ENCODE data around the gene CHCHD5. TPM values are rescaled to one million over a fixed set of nuclear protein-coding genes. Genes with fewer than 3 reads are reported as not detected.
"Not testable (repeated sequence)": the region's sequence is repeated elsewhere in the genome, so short reads cannot be mapped to it uniquely, and the experiment has no call there.

CHCHD5 gene
- total RNA-seq, 1 experiment from 2014 or later, result 25.4 TPM

GRCh38 chr2:112612283-112612682 is 27.9 kb downstream of the CHCHD5 start:
- H4K20me1 ChIP-seq (ENCODE audit: low read length); H3K9me2 ChIP-seq (replicated peaks; ENCODE audit: low read length); H3K9me3 ChIP-seq (ENCODE audit: low read length); BruUV-seq (replicated peaks); POLR2A ChIA-PET (ENCODE audit: unreplicated experiment); H3K27me3 ChIP-seq (ENCODE audit: low read length); DNase-seq; H3K79me2 ChIP-seq (ENCODE audit: low read length); H3K4me2 ChIP-seq (ENCODE audit: low read length); H3K9ac ChIP-seq (ENCODE audit: low read length); H3K27ac ChIP-seq (ENCODE audit: low read length); H3K4me3 ChIP-seq (ENCODE audit: low read length); intact Hi-C loops (cut with micrococcal nuclease); H3F3A ChIP-seq (ENCODE audit: low read length, unreplicated experiment); H2AFZ ChIP-seq (ENCODE audit: low read length); H3K36me3 ChIP-seq (ENCODE audit: low read depth, low read length); CTCF ChIA-PET; ATAC-seq; H3K4me1 ChIP-seq (ENCODE audit: insufficient read depth, low read length): not testable (repeated sequence)

GRCh38 chr2:112614201-112614840 is 29.9 kb downstream of the CHCHD5 start:
- CTCF ChIA-PET, result no interaction called here

DNA sequence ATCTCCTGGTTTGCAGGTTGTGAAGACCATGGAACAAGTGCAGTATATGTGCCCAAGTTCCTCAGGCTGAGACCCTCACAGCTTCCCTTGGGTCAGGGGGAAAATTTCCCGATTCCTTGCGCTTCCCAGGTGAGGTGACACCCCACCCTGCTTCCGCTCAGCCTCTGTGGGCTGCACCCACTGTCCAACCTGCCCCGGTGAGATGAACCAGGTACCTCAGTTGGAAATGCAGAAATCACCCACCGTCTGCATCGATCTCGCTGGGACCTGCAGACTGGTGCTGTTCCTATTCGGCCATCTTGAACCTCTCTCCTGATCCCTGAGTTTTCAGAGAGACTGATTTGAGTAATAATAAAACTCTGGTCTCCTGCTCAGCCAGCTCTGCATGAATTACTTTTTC is 30.6 kb downstream of the CHCHD5 start:
- ATAC-seq (no peak), DNase-seq (no peak)
- Histone ChIP-seq H3K4me2 (ENCODE audit: low read length) (no peak overlapping the region), H3K9me3 (ENCODE audit: low read length) (no peaks in the 10 kb centered on the region), H3K9me2 (replicated peaks; ENCODE audit: low read length) (no peaks in the 10 kb centered on the region), H3K27me3 (ENCODE audit: low read length) (no peaks in the 10 kb centered on the region), H3K4me1 (ENCODE audit: insufficient read depth, low read length) (no peaks in the 10 kb centered on the region), H3K4me3 (ENCODE audit: low read length) (no peak overlapping the region), H3K36me3 (ENCODE audit: low read depth, low read length) (no peaks in the 10 kb centered on the region), H3K27ac (ENCODE audit: low read length) (no peak overlapping the region), H3F3A (ENCODE audit: low read length, unreplicated experiment) (no peaks in the 10 kb centered on the region), H2AFZ (ENCODE audit: low read length) (no peak overlapping the region), H3K9ac (ENCODE audit: low read length) (no peak overlapping the region), H4K20me1 (ENCODE audit: low read length) (no peaks in the 10 kb centered on the region), H3K79me2 (ENCODE audit: low read length) (no peaks in the 10 kb centered on the region)
- TF ChIP-seq EZH2phosphoT487 (IDR thresholded peaks at IDR 0.05; ENCODE audit: borderline replicate concordance, low read length), result no peak
- TF ChIP-seq EZH2 (IDR thresholded peaks at IDR 0.05; ENCODE audit: low read length, unreplicated experiment), result no peak
- TF ChIP-seq, protein P1, sequence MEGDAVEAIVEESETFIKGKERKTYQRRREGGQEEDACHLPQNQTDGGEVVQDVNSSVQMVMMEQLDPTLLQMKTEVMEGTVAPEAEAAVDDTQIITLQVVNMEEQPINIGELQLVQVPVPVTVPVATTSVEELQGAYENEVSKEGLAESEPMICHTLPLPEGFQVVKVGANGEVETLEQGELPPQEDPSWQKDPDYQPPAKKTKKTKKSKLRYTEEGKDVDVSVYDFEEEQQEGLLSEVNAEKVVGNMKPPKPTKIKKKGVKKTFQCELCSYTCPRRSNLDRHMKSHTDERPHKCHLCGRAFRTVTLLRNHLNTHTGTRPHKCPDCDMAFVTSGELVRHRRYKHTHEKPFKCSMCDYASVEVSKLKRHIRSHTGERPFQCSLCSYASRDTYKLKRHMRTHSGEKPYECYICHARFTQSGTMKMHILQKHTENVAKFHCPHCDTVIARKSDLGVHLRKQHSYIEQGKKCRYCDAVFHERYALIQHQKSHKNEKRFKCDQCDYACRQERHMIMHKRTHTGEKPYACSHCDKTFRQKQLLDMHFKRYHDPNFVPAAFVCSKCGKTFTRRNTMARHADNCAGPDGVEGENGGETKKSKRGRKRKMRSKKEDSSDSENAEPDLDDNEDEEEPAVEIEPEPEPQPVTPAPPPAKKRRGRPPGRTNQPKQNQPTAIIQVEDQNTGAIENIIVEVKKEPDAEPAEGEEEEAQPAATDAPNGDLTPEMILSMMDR (conservative IDR thresholded peaks at IDR 0.05; ENCODE audit: low read depth, low read length), result no peak
- ChIA-PET POLR2A (ENCODE audit: unreplicated experiment) (no interaction called here), CTCF (no interaction called here)
- intact Hi-C loops (cut with micrococcal nuclease), result no loop called here
- no TSS peak for BruUV-seq (replicated peaks)

More at GRCh38 chr2:112614201-112614840, 29.9 kb downstream of the CHCHD5 start:
- no peaks in the 10 kb centered on the region for H3K9me3 ChIP-seq (ENCODE audit: low read length)
- H3K79me2 ChIP-seq (ENCODE audit: low read length), result no peaks in the 10 kb centered on the region
- POLR2A ChIA-PET (ENCODE audit: unreplicated experiment), result no interaction called here
- DNase-seq (no peak), ATAC-seq (no peak)
- TF ChIP-seq EZH2 (IDR thresholded peaks at IDR 0.05; ENCODE audit: low read length, unreplicated experiment) (no peak), EZH2phosphoT487 (IDR thresholded peaks at IDR 0.05; ENCODE audit: borderline replicate concordance, low read length) (no peak)
- TF ChIP-seq, protein P1 (conservative IDR thresholded peaks at IDR 0.05; ENCODE audit: low read depth, low read length), result no peak
- H3K9me2 ChIP-seq (replicated peaks; ENCODE audit: low read length), result no peaks in the 10 kb centered on the region
- no peaks in the 10 kb centered on the region for H3K4me1 ChIP-seq (ENCODE audit: insufficient read depth, low read length)
- no peak overlapping the region for H3K4me3 ChIP-seq (ENCODE audit: low read length)
- H3K4me2 ChIP-seq (ENCODE audit: low read length), result no peak overlapping the region
- no peak overlapping the region for H3K9ac ChIP-seq (ENCODE audit: low read length)
- no peak overlapping the region for H3K27ac ChIP-seq (ENCODE audit: low read length)
- no peaks in the 10 kb centered on the region for H3K27me3 ChIP-seq (ENCODE audit: low read length)
- H3F3A ChIP-seq (ENCODE audit: low read length, unreplicated experiment), result no peaks in the 10 kb centered on the region
- no TSS peak for BruUV-seq (replicated peaks)
- H4K20me1 ChIP-seq (ENCODE audit: low read length), result no peaks in the 10 kb centered on the region
- H2AFZ ChIP-seq (ENCODE audit: low read length), result no peak overlapping the region
- intact Hi-C loops (cut with micrococcal nuclease), result no loop called here
- no peaks in the 10 kb centered on the region for H3K36me3 ChIP-seq (ENCODE audit: low read depth, low read length)

- H3K9ac ChIP-seq (ENCODE audit: low read length); ATAC-seq; H3K4me1 ChIP-seq (ENCODE audit: insufficient read depth, low read length); H3K79me2 ChIP-seq (ENCODE audit: low read length); H3F3A ChIP-seq (ENCODE audit: low read length, unreplicated experiment); H3K36me3 ChIP-seq (ENCODE audit: low read depth, low read length); H3K27ac ChIP-seq (ENCODE audit: low read length); H4K20me1 ChIP-seq (ENCODE audit: low read length); BruUV-seq (replicated peaks); H3K27me3 ChIP-seq (ENCODE audit: low read length); DNase-seq; H3K4me3 ChIP-seq (ENCODE audit: low read length); CTCF ChIA-PET; H3K9me2 ChIP-seq (replicated peaks; ENCODE audit: low read length); POLR2A ChIA-PET (ENCODE audit: unreplicated experiment); H3K4me2 ChIP-seq (ENCODE audit: low read length); H2AFZ ChIP-seq (ENCODE audit: low read length); H3K9me3 ChIP-seq (ENCODE audit: low read length); intact Hi-C loops (cut with micrococcal nuclease): not testable (repeated sequence)
Measured at GRCh38 chr2:112615798-112616197, 31.4 kb downstream of the CHCHD5 start.
